Endothelial cell of umbilical vein (primary cell): ENCODE data around the gene FAM20B. TPM values are rescaled to one million over a fixed set of nuclear protein-coding genes. Genes with fewer than 3 reads are reported as not detected.

Experiments used
- BruUV-seq: library from RNA; stranded (reverse); fragments of 400-500 nt; replicated peaks from 2 replicates; lab custom pipeline; 2021; lab: Mats Ljungman, UMichigan
- CTCF ChIA-PET: fragments of 300-600, 350-600 bp; sonication (Branson Sonifier 250); formaldehyde crosslinking; loops from one replicate; lab custom pipeline; 2021; ENCODE audit warnings: antibody characterized with exemption, inconsistent platforms; lab: Charles Lee
- POLR2A ChIA-PET: fragments of 300-600, 350-600 bp; sonication (Branson Sonifier 250); formaldehyde crosslinking; loops from one replicate; lab custom pipeline; 2021; ENCODE audit warnings: antibody characterized with exemption, inconsistent platforms; lab: Charles Lee
- DNase-seq: peaks from one replicate; pipeline ENCODE4 v3.0.0-alpha.2; 2011; ENCODE audit warnings: low read depth, low spot score
- FAIRE-seq: peaks from 2 replicates; lab custom pipeline; 2011; peaks lifted over from hg19 to GRCh38; lab: Jason Lieb, UNC
- H2AFZ ChIP-seq: 2 replicates; pipeline ENCODE4 v1.6.0; 2012; ENCODE audit warnings: low read depth, low read length, control low read depth, inconsistent platforms
- H3K27ac ChIP-seq: 2 replicates; pipeline ENCODE4 v1.5.1; 2011; ENCODE audit warnings: low read depth, mild to moderate bottlenecking, control low read depth, low read length, moderate library complexity; ENCODE audit not compliant: insufficient read depth
- H3K27me3 ChIP-seq, 2 experiments: 2 replicates each; pipeline versions ENCODE4 v1.6.0 to v1.6.1; 2011; ENCODE audit warnings: low read length in 2 of 2, mixed read lengths in 1 of 2; ENCODE audit not compliant: control insufficient read depth in 2 of 2, insufficient read depth in 2 of 2
- H3K36me3 ChIP-seq, 2 experiments: 2 replicates in 1 of 2; 3 replicates in 1 of 2; pipeline ENCODE4 v1.5.1; 2011; ENCODE audit warnings: low read length in 2 of 2, mild to moderate bottlenecking in 1 of 2, moderate library complexity in 1 of 2; ENCODE audit not compliant: control insufficient read depth in 2 of 2, insufficient read depth in 2 of 2; ENCODE audit errors: extremely low read depth in 1 of 2
- H3K4me1 ChIP-seq: 3 replicates; pipeline ENCODE4 v1.5.1; 2011; ENCODE audit warnings: mild to moderate bottlenecking, low read length; ENCODE audit not compliant: control insufficient read depth, insufficient read depth; ENCODE audit errors: extremely low read depth
- H3K4me2 ChIP-seq: 2 replicates; pipeline ENCODE4 v1.6.1; 2011; ENCODE audit warnings: low read length, control low read depth, mixed read lengths; ENCODE audit not compliant: insufficient read depth
- H3K4me3 ChIP-seq, 3 experiments: fragments of 200-600 bp in 1 of 3; sonication (generic), shearing (Covaris generic) in 1 of 3; replicated peaks in 1 of 3; 2 replicates each; pipeline ENCODE4 v1.5.1; 2011 to 2016; ENCODE audit warnings: control low read depth in 3 of 3, low read length in 3 of 3, mild to moderate bottlenecking in 2 of 3, inconsistent platforms in 1 of 3, low read depth in 1 of 3, moderate library complexity in 1 of 3; ENCODE audit not compliant: insufficient read depth in 1 of 3
- H3K79me2 ChIP-seq: 2 replicates; pipeline ENCODE4 v1.6.0; 2012; ENCODE audit warnings: low read length, inconsistent platforms; ENCODE audit not compliant: control insufficient read depth, insufficient read depth
- H3K9ac ChIP-seq: replicated peaks from 2 replicates; pipeline ENCODE3; 2011; ENCODE audit warnings: low read length, control low read depth; ENCODE audit not compliant: insufficient read depth; ENCODE audit errors: extremely low read depth
- H3K9me1 ChIP-seq: replicated peaks from 3 replicates; pipeline ENCODE4 v1.6.0; 2011; ENCODE audit warnings: mild to moderate bottlenecking, low read length; ENCODE audit not compliant: control insufficient read depth, insufficient read depth; ENCODE audit errors: extremely low read depth
- H3K9me3 ChIP-seq: replicated peaks from 2 replicates; pipeline ENCODE4 v1.5.1; 2012; ENCODE audit warnings: low read length, inconsistent platforms; ENCODE audit not compliant: control insufficient read depth, insufficient read depth
- H4K20me1 ChIP-seq: replicated peaks from 2 replicates; pipeline ENCODE3; 2011; ENCODE audit warnings: mild to moderate bottlenecking, low read length; ENCODE audit not compliant: control insufficient read depth, insufficient read depth; ENCODE audit errors: extremely low read depth
- EZH2 ChIP-seq: IDR thresholded peaks from 2 replicates; pipeline ENCODE4 v1.6.1; 2012; ENCODE audit warnings: borderline replicate concordance, low read depth, mild to moderate bottlenecking, moderate library complexity, low read length, inconsistent platforms; ENCODE audit not compliant: severe bottlenecking
- FOS ChIP-seq: IDR thresholded peaks from 2 replicates; pipeline ENCODE4 v1.6.1; 2011; ENCODE audit warnings: mild to moderate bottlenecking, low read length, moderate library complexity, borderline replicate concordance; ENCODE audit not compliant: insufficient read depth
- GATA2 ChIP-seq: IDR thresholded peaks from 2 replicates; pipeline ENCODE4 v1.7.0; 2011; ENCODE audit warnings: low read depth, mild to moderate bottlenecking, moderate library complexity, mixed read lengths, low read length; ENCODE audit not compliant: insufficient read length, insufficient read depth
- JUN ChIP-seq: IDR thresholded peaks from 2 replicates; pipeline ENCODE4 v1.6.1; 2011; ENCODE audit warnings: borderline replicate concordance, low read depth; ENCODE audit not compliant: insufficient read length, insufficient read depth
- MYC ChIP-seq: IDR thresholded peaks from one replicate; pipeline ENCODE4 v1.6.1; 2011; ENCODE audit warnings: mild to moderate bottlenecking, low read depth, low read length
- POLR2A ChIP-seq: IDR thresholded peaks from 2 replicates; pipeline ENCODE4 v1.6.1; 2012; ENCODE audit warnings: low read depth, mild to moderate bottlenecking, control low read depth, low read length
- POLR2AphosphoS5 ChIP-seq: IDR thresholded peaks from 2 replicates; pipeline ENCODE4 v1.6.1; 2012; ENCODE audit warnings: low read depth, mild to moderate bottlenecking, control low read depth, low read length, moderate library complexity; ENCODE audit not compliant: insufficient read depth
- dilution Hi-C: fragments of 300-500 bp; cut with MboI; formaldehyde crosslinking; loops from one replicate; pipeline ENCODE4 v1.15.0; 2019; ENCODE audit warnings: low sequenced_read_pairs; ENCODE audit not compliant: extremely low pct_ligation_motif_present
- intact Hi-C: fragments of 100-400 bp; cut with micrococcal nuclease; formaldehyde crosslinking; loops from one replicate; pipeline ENCODE4 v1.10.0; 2022
- polyA plus RNA-seq, 4 experiments: library from polyadenylated mRNA; depleted of rRNA in 3 of 4; stranded (reverse) in 3 of 4; unstranded in 1 of 4; fragments of >200 nt; gene quantifications; 2 replicates each; pipeline versions ENCODE4 v1.2.1 to v1.2.3, GENCODE V29; 2011 to 2012; ENCODE audit warnings: missing spikeins in 1 of 4
- total RNA-seq: library from RNA; stranded (reverse); gene quantifications from 2 replicates; pipeline ENCODE4 v1.2.3, GENCODE V29; 2021
- TF ChIP-seq, protein P1 (sequence below), 2 donors: IDR thresholded peaks; 1 replicate in 1 of 2; 2 replicates in 1 of 2; pipeline ENCODE4 v1.5.1; 2011; ENCODE audit warnings: low read length in 2 of 2, mild to moderate bottlenecking in 2 of 2, moderate library complexity in 2 of 2, control low read depth in 1 of 2, inconsistent platforms in 1 of 2, low read depth in 1 of 2; ENCODE audit not compliant: insufficient read depth in 1 of 2; ENCODE audit errors: extremely low read depth in 1 of 2
- TF ChIP-seq, protein P2 (sequence below): IDR thresholded peaks from 2 replicates; pipeline ENCODE4 v1.6.1; 2011; ENCODE audit not compliant: insufficient read depth, insufficient read length

Gene FAM20B
- total and polyA plus RNA-seq, 2 donors (not counting 3 experiments of a cell fraction or from before 2014, with no cell fraction given): 10.0 to 35.1 TPM

DNA sequence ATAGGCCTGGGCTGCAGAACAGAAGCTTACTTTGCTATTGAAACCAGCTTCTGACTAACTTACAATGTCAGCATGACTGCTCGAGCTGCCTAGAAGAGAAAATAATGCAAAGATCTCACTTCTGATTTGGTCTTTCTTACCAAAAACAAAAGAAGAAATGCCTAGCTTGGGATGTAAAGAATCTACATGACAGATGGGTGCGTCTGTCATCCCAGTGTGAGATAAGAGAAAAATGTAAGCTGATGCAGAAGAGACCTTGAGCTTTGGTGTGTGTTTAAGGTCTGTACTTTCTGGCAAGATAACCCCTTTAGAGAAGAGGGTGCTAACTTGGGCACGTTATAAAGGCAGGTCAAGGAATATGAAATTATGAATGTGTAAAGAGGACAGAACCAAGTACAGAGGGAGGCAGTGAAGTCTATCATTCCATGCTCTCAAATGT, 3.6 kb downstream of the FAM20B start:
- Histone ChIP-seq H3K27me3 (peaks cover 0 to 3% of the 10 kb centered on the region in 2 experiments), H3K4me2 (no peak overlapping the region), H3K9me3 (no peaks in the 10 kb centered on the region), H3K36me3 (no peaks in the 10 kb centered on the region), H2AFZ (no peak overlapping the region), H3K9ac (no peak overlapping the region), H3K4me1 (peaks cover 22% of the 10 kb centered on the region), H4K20me1 (no peaks in the 10 kb centered on the region), H3K4me3 (no peak overlapping the region), H3K9me1 (no peaks in the 10 kb centered on the region), H3K27ac (no peak overlapping the region), H3K79me2 (peaks cover 52% of the 10 kb centered on the region)
- intact Hi-C loops: loop anchor here (5.0 kb wide), 1 partner anchor 263 kb away; the partner anchor contains the start of gene SOAT1
- ChIA-PET POLR2A (no interaction called here), CTCF (interaction anchor here (1.0 kb wide), 1 partner anchor 35 kb away, joined by 3 read pairs; no protein-coding TSS in a partner anchor)
- TF ChIP-seq JUN (no peak), FOS (no peak), POLR2A (no peak), MYC (no peak), GATA2 (no peak), EZH2 (no peak), POLR2AphosphoS5 (no peak)
- TF ChIP-seq, protein P1, sequence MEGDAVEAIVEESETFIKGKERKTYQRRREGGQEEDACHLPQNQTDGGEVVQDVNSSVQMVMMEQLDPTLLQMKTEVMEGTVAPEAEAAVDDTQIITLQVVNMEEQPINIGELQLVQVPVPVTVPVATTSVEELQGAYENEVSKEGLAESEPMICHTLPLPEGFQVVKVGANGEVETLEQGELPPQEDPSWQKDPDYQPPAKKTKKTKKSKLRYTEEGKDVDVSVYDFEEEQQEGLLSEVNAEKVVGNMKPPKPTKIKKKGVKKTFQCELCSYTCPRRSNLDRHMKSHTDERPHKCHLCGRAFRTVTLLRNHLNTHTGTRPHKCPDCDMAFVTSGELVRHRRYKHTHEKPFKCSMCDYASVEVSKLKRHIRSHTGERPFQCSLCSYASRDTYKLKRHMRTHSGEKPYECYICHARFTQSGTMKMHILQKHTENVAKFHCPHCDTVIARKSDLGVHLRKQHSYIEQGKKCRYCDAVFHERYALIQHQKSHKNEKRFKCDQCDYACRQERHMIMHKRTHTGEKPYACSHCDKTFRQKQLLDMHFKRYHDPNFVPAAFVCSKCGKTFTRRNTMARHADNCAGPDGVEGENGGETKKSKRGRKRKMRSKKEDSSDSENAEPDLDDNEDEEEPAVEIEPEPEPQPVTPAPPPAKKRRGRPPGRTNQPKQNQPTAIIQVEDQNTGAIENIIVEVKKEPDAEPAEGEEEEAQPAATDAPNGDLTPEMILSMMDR (IDR thresholded peaks at IDR 0.05; ENCODE audit: extremely low read depth in 1 of 2, insufficient read depth in 1 of 2, low read depth in 1 of 2, low read length in 2 of 2): no peak
- TF ChIP-seq, protein P2, sequence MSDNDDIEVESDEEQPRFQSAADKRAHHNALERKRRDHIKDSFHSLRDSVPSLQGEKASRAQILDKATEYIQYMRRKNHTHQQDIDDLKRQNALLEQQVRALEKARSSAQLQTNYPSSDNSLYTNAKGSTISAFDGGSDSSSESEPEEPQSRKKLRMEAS: no peak
- no peak for DNase-seq
- BruUV-seq: no TSS peak
- FAIRE-seq: no peak
- dilution Hi-C loops: no loop called here
